ENCODE data around the gene ZNF485.
"Not testable (repeated sequence)": the region's sequence is repeated elsewhere in the genome, so short reads cannot be mapped to it uniquely, and the experiment has no call there.

Gene ZNF485

DNA sequence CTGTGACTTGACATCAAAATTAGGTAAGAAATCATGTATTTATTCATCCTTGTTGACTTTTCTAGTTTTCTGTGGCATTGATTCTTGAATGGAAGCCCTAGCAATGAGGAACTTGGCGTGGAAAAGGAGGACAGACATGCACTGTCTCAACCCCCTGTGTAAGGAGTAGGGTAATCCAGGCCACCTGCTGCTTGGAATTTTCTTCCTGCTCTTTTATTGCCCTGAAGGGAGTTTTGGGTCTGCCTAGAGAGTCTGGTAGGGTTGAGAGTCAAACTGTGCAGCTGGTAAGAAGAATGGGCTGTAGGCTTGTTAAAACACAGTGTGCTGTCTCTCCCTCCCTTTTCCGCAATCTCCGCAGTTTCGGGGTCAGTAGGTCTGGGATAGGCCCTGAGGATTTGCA lies 22.7 kb downstream of the ZNF485 start:
- no peak for DNase-seq
- H3K4me3 ChIP-seq (ENCODE audit: low read depth, low read length), result no peak overlapping the region
- no peaks in the 10 kb centered on the region for H3K36me3 ChIP-seq
- H3K27ac ChIP-seq, result no peak overlapping the region
- no peak for TF ChIP-seq CTCF (IDR thresholded peaks at IDR 0.05; ENCODE audit: low read depth, low read length)
- no peaks in the 10 kb centered on the region for H3K27me3 ChIP-seq (ENCODE audit: insufficient read depth, low read depth, severe bottlenecking)
- peaks cover 5% of the 10 kb centered on the region for H3K9me3 ChIP-seq (ENCODE audit: severe bottlenecking)

DNA sequence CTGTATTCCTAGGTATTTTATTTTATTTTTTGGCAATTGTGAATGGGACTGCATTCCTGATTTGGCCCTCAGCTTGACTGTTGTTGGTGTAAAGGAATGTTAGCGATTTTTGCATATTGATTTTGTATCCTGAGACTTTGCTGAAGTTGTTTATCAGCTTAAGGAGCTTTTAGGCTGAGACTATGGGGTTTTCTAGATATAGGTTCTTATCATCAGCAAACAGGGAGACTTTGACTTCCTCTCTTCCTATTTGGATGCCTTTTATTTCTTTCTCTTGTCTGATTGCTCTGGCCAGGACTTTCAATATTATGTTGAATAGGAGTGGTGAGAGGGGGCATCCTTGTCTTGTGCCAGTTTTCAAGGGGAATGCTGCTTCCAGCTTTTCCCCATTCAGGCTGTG lies 29.6 kb downstream of the ZNF485 start:
- not testable (repeated sequence) for H3K27me3 ChIP-seq (ENCODE audit: insufficient read depth, low read depth, severe bottlenecking); H3K9me3 ChIP-seq (ENCODE audit: severe bottlenecking); H3K4me3 ChIP-seq (ENCODE audit: low read depth, low read length); DNase-seq; H3K27ac ChIP-seq; H3K36me3 ChIP-seq

GRCh38 chr10:43640603-43641002 lies 34.4 kb downstream of the ZNF485 start:
- no peak for DNase-seq
- no peaks in the 10 kb centered on the region for H3K27me3 ChIP-seq (ENCODE audit: insufficient read depth, low read depth, severe bottlenecking)
- peaks cover 38% of the 10 kb centered on the region for H3K36me3 ChIP-seq
- no peak overlapping the region for H3K27ac ChIP-seq
- no peak overlapping the region for H3K4me3 ChIP-seq (ENCODE audit: low read depth, low read length)
- H3K9me3 ChIP-seq (ENCODE audit: severe bottlenecking), result peaks cover 28% of the 10 kb centered on the region
- no peak for TF ChIP-seq CTCF (IDR thresholded peaks at IDR 0.05; ENCODE audit: low read depth, low read length)

GRCh38 chr10:43644252-43644651 lies 38.0 kb downstream of the ZNF485 start:
- peaks cover 38% of the 10 kb centered on the region for H3K9me3 ChIP-seq (ENCODE audit: severe bottlenecking)
- TF ChIP-seq CTCF (IDR thresholded peaks at IDR 0.05; ENCODE audit: low read depth, low read length), result no peak
- no peak overlapping the region for H3K4me3 ChIP-seq (ENCODE audit: low read depth, low read length)
- peaks cover 50% of the 10 kb centered on the region for H3K36me3 ChIP-seq
- DNase-seq, result no peak
- no peaks in the 10 kb centered on the region for H3K27me3 ChIP-seq (ENCODE audit: insufficient read depth, low read depth, severe bottlenecking)
- H3K27ac ChIP-seq, result no peak overlapping the region

DNA sequence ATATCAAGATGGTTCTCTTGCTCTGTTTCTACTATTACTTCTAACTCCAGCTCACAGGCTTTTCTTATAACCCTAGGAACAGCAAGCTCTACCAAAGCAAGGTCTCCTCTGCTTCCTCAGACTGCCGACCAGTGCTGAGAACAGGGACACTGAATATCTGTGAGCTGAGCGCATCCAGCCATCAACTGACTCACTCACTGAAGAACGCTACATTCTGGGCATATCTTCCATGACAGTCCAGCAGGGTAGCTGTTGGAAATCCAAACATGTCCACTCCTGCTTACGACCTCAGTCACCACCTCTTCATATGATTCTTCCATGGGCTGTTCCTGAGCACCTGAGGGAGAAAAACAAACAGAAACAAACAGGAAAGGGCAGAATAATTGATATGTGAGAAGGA lies 39.6 kb downstream of the ZNF485 start:
- peaks cover 50% of the 10 kb centered on the region for H3K36me3 ChIP-seq
- no peak for DNase-seq
- TF ChIP-seq CTCF (IDR thresholded peaks at IDR 0.05; ENCODE audit: low read depth, low read length), result no peak
- peaks cover 38% of the 10 kb centered on the region for H3K9me3 ChIP-seq (ENCODE audit: severe bottlenecking)
- H3K4me3 ChIP-seq (ENCODE audit: low read depth, low read length), result no peak overlapping the region
- no peaks in the 10 kb centered on the region for H3K27me3 ChIP-seq (ENCODE audit: insufficient read depth, low read depth, severe bottlenecking)
- no peak overlapping the region for H3K27ac ChIP-seq

GRCh38 chr10:43647576-43647975 lies 41.3 kb downstream of the ZNF485 start:
- Histone ChIP-seq H3K27me3 (ENCODE audit: insufficient read depth, low read depth, severe bottlenecking) (no peaks in the 10 kb centered on the region), H3K4me3 (ENCODE audit: low read depth, low read length) (peak overlapping the region; percentile 83; the same call in 1 of the 2 replicates), H3K9me3 (ENCODE audit: severe bottlenecking) (peaks cover 34% of the 10 kb centered on the region), H3K36me3 (peaks cover 42% of the 10 kb centered on the region), H3K27ac (no peak overlapping the region)
- TF ChIP-seq CTCF (IDR thresholded peaks at IDR 0.05; ENCODE audit: low read depth, low read length), result no peak
- DNase-seq, result no peak

Measured in WERI-Rb-1 (cell line).